Measurements from ENCODE around the gene DNM2.

The DNM2 gene

GRCh38 chr19:10780368-10780767, 62.5 kb downstream of the DNM2 start:
- DNase-seq = no peak

DNA sequence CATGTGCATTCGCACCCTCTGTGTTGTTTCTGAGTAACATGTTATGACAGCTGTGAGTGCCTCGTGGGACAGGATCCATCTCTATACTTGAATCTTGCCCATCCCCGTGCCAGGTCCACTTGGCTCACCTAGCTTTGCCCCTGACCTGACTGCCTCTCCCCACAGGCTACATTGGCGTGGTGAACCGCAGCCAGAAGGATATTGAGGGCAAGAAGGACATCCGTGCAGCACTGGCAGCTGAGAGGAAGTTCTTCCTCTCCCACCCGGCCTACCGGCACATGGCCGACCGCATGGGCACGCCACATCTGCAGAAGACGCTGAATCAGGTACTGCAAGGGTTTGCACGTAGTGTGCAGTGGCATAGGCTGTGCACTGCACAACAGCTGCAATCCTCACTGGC, 64.9 kb downstream of the DNM2 start:
- DNase-seq = no peak

DNA sequence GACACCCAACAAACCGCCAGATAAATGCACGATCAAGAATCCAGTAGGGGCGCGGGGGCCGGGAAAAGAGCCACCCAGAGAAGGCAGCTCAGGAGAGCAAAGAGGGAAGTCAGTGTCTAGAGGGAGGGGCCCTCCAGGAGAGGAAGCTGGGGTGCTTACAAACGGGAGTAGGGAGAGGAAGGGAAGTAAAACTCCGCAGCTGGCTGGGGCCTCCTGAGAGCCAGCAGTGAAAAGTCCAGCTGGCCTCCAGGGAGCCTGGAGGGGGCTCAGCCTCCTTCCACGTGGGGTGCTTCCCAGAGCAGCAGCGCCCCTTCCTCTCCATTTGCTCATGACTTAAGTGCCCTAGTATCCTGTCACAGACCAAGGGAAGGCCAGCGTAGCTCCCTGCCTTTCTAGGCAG, 66.4 kb downstream of the DNM2 start:
- DNase-seq = no peak

DNA sequence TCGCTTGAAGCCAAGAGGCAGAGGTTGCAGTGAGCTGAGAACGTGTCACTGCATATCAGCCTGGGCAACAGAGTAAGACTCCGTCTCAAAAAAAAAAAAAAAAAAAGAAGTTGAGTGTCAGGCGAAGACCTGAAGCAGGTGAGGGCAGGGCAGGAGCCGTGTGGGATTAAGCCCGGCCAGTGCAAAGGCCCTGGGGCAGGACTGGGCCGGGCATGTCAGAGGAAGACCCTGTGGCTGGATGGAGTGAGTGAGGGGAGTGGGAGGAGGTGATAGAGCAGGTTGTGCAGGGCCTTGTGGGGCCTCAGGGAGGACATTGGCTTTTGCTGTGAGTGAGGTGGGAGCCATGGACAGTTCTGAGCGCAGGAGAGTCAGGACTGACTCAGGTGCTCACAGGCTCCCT, 70.3 kb downstream of the DNM2 start:
- DNase-seq = no peak

DNA sequence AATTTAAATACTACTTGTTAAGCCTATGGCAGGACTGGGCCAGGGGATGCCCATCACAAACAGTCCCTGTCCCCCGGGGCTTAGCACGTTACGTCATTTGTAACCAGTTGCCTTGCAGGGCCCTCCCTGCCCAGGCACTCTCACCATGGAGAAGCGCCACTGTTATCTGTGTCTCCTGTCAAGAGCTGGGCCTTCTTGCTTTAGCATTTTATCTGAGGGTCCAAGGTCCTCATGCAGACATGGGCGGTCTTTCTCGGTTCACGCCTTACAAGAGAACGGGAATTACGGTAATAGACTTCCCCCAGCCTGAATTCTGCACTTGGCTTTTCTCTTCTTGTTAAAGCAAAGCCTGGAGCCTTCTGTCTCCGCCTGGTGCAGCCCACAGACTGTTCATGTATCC, 72.0 kb downstream of the DNM2 start:
- no peak for DNase-seq

DNA sequence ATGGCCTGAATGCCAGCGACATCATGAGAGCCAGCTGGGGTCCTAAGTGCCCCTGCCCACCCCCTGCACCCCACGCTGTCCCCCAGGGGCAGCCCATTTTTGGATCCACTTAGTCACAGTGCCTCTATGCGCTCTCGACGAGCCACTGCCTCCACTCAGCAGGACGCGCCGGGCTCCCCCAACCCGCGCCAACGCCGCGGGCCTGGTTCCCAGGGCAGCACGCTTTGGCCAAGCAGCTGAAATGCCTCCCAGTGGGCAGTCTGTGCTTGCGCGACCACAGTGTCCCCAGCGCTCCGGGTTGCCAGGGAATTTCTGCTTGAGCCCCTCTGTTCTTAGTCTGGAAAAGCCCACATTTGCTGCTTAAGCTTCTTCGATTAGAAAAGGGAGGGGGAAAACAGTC, 78.8 kb downstream of the DNM2 start:
- no peak for DNase-seq

GRCh38 chr19:10797078-10797477, 79.2 kb downstream of the DNM2 start:
- DNase-seq = no peak

DNA sequence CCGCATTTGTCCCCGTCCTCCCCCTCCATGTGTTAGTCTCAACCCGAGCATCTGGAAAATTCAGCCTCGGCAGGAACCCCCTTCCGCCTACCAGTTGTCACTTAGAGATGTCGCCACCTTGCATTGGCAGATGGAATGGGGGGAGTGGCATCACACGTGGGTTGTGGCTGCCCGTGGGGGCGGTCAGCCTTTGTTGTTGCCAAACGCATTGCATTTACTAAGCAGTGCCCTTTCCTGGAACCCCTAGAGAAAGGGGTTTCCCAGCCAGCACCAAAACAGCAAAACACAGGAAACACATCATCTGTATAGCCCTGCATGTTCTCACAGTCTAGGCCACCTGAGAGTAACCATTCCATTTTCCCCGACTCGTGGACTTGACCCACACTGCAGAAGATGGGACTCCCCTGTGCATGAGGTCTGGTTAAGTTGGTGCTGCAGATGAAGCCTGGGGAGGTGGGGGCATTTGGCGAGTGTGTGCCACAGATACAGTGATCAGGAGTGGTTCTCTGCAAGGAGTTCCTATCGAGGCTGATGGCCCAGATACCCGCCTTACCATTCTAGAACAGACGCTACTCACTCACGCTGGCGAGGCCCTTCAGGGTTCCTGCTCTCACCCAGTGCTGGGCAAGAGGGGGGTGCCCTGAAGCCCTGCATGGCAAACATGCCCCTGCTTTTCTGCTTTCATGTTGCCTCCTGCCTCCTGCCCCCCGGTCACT, 79.8 kb downstream of the DNM2 start:
- DNase-seq = no peak

DNA sequence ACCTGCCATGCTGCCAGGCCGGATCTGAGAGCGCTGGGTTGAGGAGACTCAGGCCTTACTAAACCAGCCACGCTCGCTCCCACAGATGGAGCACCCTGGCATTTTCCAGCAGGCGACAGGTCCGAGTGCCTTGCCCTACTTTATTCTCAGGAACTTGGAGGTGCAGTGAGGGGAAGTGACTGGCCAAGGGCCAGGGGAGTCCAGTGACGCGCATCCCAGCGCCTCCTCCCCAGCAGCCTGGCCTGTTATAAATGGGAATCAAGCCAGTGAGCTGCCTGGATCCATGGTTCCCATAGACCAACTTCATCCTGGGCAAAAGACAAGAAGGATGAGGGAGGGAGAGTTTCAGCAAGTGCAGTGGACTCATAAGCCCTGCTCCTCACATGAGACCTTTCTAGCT, 82.6 kb downstream of the DNM2 start:
- DNase-seq = no peak

DNA sequence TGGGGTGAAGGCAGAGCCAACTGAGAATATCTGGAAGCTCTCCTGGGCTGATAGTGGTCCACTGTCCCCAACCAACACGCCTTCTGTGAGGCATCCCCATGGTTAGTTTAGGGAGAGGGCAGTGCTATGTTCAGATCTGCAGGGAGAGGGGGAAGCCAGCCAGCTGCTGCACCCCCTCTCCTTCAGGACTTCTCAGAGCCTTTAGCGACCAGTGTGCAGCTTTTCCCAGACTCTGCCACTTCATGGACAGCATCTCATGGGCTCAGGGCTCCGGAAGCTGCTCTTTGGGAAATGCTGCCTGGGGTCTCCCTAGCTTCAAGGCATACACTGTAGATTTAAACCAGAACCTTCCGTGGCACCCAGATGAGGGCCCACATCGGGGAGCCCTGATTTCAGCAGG, 84.6 kb downstream of the DNM2 start:
- DNase-seq = no peak

- DNase-seq = no peak
These were observed 85.4 kb downstream of the DNM2 start for GRCh38 chr19:10803252-10803651.

DNA sequence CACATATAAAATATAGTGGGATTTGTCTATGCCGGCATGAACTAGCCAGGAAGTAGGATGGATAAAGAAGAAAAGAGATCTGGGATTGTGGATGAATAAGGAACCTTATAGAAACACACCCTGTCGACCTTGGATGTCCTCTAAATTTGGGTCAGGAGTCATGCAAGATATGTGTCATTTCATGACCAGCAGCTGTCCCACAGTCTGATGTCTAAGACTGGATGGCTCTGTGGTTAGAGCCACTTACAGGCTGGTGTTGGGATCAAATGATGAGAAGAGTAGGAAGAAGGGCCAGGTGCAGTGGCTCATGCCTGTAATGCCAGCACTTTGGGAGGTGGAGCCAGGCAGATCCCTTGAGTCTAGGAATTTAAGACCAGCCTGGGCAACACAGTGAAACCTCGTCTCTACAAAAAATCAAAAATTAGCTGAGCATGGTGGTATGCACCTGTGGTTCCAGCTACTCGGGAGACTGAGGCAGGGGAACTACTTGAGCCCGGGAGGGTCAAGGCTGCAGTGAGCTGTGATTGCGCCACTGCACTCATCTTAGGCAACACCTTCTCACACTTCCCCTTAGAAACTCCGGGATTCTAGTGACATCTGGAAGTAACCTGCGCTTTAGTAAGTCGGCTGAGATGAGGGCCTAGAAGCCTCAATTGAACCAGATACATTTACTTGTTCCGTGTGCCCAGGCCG, 87.3 kb downstream of the DNM2 start:
- DNase-seq = no peak

- DNase-seq = no peak
These were observed 87.9 kb downstream of the DNM2 start for GRCh38 chr19:10805758-10806247.

GRCh38 chr19:10808937-10809649, 91.2 kb downstream of the DNM2 start:
- DNase-seq = no peak

GRCh38 chr19:10809651-10810285, 91.9 kb downstream of the DNM2 start:
- no peak for DNase-seq

GRCh38 chr19:10811391-10812111, 93.7 kb downstream of the DNM2 start:
- DNase-seq = no peak

DNA sequence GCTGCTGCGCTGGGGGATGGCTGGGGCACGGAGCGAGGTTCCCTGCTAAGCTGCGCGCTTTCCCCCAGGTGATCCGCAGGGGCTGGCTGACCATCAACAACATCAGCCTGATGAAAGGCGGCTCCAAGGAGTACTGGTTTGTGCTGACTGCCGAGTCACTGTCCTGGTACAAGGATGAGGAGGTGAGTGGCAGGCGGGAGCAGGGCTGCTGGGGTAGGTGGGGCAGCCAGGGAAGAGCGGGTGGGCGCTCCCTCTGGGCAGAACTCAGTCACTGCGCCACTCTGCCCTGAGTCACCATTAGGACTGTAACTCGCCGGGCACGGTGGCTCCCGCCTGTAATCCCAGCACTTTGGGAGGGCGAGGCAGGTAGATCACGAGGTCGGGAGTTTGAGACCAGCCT, 94.3 kb downstream of the DNM2 start:
- DNase-seq = no peak

DNA sequence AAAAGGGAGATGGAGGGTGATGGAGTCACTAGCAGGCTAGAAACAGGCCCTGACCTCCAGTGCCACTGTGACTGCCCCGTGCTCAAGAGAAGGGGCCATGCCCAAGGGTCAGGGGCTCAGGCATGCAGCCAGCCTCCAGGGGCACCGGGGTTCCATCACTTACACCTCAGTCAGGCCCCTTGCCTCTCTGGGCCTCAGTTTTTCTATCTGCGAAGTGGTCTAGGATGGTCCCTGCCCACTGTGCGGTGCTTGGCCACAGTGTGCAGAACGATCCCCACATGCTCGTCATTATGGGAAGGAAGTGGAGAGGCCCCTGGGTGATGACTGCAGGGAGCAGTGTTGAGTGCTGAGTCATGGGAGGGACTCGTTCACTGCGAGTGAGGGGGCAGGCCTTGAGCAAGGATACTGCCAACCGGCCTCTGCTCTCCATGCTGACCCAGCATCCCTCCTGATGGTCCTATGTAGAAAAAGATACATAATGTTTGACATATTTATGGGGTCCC, 95.1 kb downstream of the DNM2 start:
- DNase-seq = no peak

DNA sequence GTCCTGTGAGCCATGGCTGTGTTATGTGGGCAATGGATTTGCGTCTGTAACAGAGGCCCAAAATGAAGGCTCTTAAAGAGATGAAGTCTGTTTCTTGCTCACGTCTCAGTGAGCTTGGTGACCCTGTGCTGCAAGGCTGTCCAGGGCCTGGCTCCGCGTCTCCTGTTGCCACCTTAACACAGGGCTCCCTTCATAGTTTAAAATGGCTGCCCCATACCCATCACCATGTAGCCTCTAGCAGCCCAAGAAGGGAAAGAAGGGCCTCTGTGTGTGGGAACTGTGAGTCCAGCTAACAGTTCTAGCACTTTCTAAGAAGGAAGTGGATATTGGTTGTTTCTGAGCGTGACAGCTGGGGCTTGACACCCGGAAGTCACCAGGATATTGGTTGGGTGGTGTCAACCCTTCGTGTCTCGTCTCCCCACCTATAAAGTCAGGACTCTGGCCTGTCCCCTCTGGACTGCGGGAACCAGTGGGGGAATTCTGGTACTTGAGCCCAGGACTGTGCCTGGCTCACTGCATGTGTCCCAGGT, 97.2 kb downstream of the DNM2 start:
- no peak for DNase-seq

GRCh38 chr19:10815969-10816644, 98.2 kb downstream of the DNM2 start:
- DNase-seq = no peak

DNA sequence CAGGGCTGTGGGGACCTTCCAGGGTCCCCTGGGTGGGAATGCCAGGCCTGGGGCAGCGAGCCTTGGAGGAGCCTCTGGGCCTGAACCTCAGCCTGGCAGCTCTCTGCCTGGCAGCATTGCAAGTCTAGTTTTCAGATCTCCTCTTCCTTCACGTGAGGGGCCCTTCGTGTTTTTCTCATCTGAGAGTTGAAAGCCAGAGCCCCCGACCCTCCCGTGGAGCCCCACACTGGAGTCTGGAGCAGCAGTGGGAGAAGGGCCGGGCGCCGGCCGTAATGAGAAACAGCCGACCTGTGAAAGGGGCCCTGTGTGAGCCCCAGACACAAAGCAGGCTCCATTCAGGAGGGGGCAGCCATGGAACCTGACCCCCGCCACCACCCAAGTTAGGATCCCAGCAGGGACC, 98.8 kb downstream of the DNM2 start:
- no peak for DNase-seq
